ENCODE measurements around the gene KLHL25. TPM values are rescaled to one million over a fixed set of nuclear protein-coding genes. Genes with fewer than 3 reads are reported as not detected.

Gene KLHL25
- total RNA-seq, 2 experiments from 2014 or later, result 5.3 to 5.4 TPM

DNA sequence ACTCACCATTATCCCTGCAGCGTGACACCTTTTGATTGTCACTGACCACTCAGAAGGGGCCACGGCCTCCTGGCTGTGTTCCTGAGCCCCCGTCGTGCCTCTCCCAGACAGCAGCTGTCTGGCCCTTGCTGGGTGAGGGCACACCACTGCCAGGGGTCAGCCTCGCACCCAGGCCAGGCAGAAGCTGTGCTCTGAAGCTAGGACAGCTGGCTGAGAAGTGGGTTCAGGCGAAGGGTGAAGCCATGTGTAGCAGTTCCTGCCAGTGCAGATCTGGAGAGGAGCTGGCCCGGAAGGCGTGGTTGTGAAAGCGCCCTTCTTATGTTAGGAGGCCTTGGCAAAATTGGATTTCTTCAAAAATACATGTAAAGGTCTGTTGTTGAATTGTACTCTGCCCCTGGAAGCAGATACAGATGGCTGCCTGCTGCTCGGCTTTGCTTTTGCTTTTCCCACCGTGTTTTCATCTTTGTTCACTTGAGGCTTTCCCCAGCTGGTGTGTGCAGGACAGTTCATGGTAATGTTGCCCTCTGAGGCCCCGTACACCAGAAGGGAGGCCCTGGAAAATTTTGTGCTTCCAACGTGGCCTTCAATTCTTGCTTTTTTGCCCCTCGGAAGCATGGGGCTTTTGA lies 49.1 kb downstream of the KLHL25 start:
- H3K4me1 Mint-ChIP-seq (ENCODE audit: low read depth), result no peaks in the 10 kb centered on the region
- H3K27ac Mint-ChIP-seq, result peak overlapping the region; percentile 70
- DNase-seq, result no peak
- no peak overlapping the region for H3K4me3 Mint-ChIP-seq
- CTCF ChIA-PET, result interaction anchor here (1.1 kb wide), 1 partner anchor 17 kb away, joined by 3 read pairs; no protein-coding TSS in a partner anchor
- intact Hi-C loops (cut with micrococcal nuclease), result no loop called here
- H3K27me3 Mint-ChIP-seq (ENCODE audit: low read depth), result no peaks in the 10 kb centered on the region
- H3K36me3 Mint-ChIP-seq (ENCODE audit: low read depth), result peaks cover 21% of the 10 kb centered on the region
- no peaks in the 10 kb centered on the region for H3K9me3 Mint-ChIP-seq

DNA sequence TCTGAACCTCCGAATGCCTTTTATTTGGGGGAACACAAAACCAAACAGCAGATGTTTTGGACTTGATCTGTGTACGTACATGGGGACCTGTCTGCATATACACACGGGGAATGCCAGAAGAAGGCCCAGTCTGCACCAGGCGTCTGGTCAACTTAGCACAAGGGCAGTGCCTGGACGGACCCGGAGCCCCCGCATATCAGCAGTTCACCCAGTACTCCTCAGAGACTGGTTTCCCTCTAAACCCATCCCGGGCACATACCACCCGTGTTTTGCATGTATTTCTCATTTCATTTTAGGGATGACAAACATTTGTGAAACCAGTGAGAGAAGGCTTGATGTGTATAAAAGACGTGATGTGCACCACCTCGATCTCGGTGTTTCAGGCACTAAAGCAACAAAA lies 49.7 kb downstream of the KLHL25 start:
- Mint-ChIP-seq H3K4me3 (no peak overlapping the region), H3K4me1 (ENCODE audit: low read depth) (no peaks in the 10 kb centered on the region), H3K36me3 (ENCODE audit: low read depth) (peaks cover 23% of the 10 kb centered on the region), H3K27me3 (ENCODE audit: low read depth) (no peaks in the 10 kb centered on the region), H3K9me3 (no peaks in the 10 kb centered on the region), H3K27ac (no peak overlapping the region)
- intact Hi-C loops (cut with micrococcal nuclease), result no loop called here
- CTCF ChIA-PET, result no interaction called here
- DNase-seq, result no peak

DNA sequence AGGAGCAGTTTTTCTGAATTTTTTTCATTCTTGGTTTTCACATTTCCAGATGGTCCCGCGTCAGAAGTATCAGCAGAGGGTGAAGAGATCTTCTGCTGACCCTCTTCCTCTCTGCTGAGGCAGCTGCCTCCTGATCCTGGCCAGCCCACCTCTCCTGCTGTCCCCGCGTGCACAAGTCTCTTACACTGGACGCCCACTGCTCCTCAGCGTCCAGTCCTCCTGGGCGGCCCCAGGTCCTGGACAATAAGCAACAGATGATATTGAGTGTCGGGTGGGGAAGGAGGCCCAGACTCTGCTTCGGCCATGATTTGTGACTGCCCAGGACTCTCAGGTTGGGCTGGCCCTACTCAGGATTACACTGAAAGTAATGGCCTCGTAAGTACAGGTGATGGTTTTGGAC lies 50.1 kb downstream of the KLHL25 start:
- Mint-ChIP-seq H3K36me3 (ENCODE audit: low read depth) (peaks cover 23% of the 10 kb centered on the region), H3K4me3 (no peak overlapping the region), H3K9me3 (no peaks in the 10 kb centered on the region), H3K27me3 (ENCODE audit: low read depth) (no peaks in the 10 kb centered on the region), H3K4me1 (ENCODE audit: low read depth) (no peaks in the 10 kb centered on the region), H3K27ac (no peak overlapping the region)
- intact Hi-C loops (cut with micrococcal nuclease), result no loop called here
- DNase-seq, result no peak
- CTCF ChIA-PET, result interaction anchor here (0.9 kb wide), 1 partner anchor 13 kb away, joined by 3 read pairs; no protein-coding TSS in a partner anchor

DNA sequence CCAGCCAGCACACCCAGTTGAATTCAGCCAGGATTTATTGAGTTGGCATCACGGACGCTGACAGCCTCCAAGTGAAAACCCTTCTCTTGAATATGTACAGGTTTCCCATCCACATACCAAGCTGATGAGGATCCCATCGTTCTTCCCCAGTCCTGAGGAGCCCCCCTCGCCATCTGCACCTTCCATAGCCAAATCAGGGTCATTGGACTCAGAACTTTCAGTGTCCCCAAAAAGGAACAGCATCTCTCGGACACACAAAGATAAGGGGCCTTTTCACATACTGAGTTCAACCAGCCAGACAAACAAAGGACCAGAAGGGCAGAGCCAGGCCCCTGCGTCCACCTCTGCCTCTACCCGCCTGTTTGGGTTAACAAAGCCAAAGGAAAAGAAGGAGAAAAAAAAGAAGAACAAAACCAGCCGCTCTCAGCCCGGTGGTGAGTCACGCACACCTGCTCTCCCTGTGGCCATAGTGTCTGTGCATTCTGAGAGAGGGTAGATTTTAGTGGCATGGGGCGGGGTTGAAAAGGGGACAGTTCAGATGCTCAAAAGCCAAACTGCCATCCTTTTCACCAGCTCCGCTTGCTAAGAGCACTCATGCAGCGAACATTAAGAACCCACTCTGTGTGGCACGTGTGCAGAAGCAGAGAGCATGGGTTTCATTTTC lies 51.2 kb downstream of the KLHL25 start:
- H3K4me1 Mint-ChIP-seq (ENCODE audit: low read depth), result no peaks in the 10 kb centered on the region
- peak overlapping the region; percentile 46 for H3K27ac Mint-ChIP-seq
- H3K4me3 Mint-ChIP-seq, result no peak overlapping the region
- no peaks in the 10 kb centered on the region for H3K27me3 Mint-ChIP-seq (ENCODE audit: low read depth)
- CTCF ChIA-PET, result interaction anchor here (0.9 to 1.5 kb wide), 4 partner anchors 12 to 98 kb away, joined by 3 to 6 read pairs (median 4); no protein-coding TSS in a partner anchor
- peaks cover 28% of the 10 kb centered on the region for H3K36me3 Mint-ChIP-seq (ENCODE audit: low read depth)
- no peaks in the 10 kb centered on the region for H3K9me3 Mint-ChIP-seq
- DNase-seq, result no peak
- intact Hi-C loops (cut with micrococcal nuclease), result no loop called here

DNA sequence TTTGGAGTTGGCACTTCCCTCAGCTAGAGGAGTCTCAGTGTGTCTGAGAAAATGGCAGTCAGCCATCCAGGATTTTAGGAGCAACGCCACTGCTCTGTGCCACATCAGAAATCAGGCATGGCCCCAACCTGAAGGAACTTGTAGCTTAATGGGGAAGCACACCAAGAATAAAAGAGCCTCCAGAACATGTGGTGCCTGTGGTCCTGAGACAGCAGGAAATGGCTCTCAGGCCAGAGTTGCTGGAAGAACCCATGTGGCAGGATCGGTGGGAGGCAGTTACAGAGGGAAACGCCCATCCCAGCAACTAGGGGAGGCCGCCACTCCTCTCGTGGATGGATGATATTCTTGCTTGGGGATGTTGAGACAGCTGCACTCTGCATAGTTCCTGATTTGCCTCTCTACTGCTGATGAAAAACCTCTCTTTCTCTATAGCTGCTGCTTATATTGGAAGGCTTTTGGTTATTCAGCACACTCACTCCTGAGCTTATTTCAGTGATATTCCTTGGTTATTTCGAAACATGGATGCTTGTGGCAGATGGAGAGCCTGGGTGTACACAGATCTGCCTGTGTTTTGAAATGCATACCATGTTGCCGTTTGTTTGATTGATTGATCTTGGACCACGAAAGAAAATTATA lies 52.4 kb downstream of the KLHL25 start:
- Mint-ChIP-seq H3K4me3 (no peak overlapping the region), H3K9me3 (no peaks in the 10 kb centered on the region), H3K27ac (peak overlapping the region; percentile 23), H3K4me1 (ENCODE audit: low read depth) (no peaks in the 10 kb centered on the region), H3K27me3 (ENCODE audit: low read depth) (no peaks in the 10 kb centered on the region), H3K36me3 (ENCODE audit: low read depth) (peaks cover 28% of the 10 kb centered on the region)
- intact Hi-C loops (cut with micrococcal nuclease), result no loop called here
- CTCF ChIA-PET, result interaction anchor here (0.8 to 1.5 kb wide), 8 partner anchors 12 to 489 kb away, joined by 3 to 6 read pairs (median 3); no protein-coding TSS in a partner anchor
- DNase-seq, result no peak

DNA sequence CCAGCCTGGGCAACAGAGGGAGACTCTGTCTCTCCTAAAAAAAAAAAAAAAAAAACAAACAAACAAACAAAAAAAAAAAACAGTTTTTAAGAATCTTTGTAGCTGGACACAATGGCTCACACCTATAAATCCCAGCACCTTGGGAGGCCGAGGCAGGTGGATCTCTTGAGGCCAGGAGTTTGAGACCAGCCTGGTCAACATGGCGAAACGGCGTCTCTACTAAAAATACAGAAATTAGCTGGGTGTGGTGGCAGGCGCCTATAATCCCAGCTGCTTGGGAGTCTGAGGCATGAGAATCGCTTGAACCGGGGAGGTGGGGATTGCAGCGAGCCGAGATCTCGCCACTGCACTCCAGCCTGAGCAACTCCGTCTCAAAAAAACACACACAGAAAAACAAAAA lies 53.1 kb downstream of the KLHL25 start:
- intact Hi-C loops (cut with micrococcal nuclease), result no loop called here
- Mint-ChIP-seq H3K36me3 (ENCODE audit: low read depth) (peaks cover 27% of the 10 kb centered on the region), H3K4me3 (no peak overlapping the region), H3K27ac (peak overlapping the region; percentile 30), H3K27me3 (ENCODE audit: low read depth) (no peaks in the 10 kb centered on the region), H3K9me3 (no peaks in the 10 kb centered on the region), H3K4me1 (ENCODE audit: low read depth) (no peaks in the 10 kb centered on the region)
- DNase-seq, result no peak
- CTCF ChIA-PET, result interaction anchor here (0.8 to 1.5 kb wide), 4 partner anchors 19 to 490 kb away, joined by 3 read pairs; no protein-coding TSS in a partner anchor

DNA sequence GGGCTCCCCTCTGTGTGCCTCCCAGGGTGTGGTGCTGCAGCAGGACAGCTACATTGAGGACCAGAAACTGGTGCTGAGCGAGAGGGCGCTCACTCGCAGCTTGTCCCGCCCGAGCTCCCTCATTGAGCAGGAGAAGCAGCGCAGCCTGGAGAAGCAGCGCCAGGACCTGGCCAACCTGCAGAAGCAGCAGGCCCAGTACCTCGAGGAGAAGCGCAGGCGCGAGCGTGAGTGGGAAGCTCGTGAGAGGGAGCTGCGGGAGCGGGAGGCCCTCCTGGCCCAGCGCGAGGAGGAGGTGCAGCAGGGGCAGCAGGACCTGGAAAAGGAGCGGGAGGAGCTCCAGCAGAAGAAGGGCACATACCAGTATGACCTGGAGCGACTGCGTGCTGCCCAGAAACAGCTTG lies 53.7 kb downstream of the KLHL25 start:
- Mint-ChIP-seq H3K4me3 (no peak overlapping the region), H3K27ac (no peak overlapping the region), H3K36me3 (ENCODE audit: low read depth) (peaks cover 24% of the 10 kb centered on the region), H3K9me3 (no peaks in the 10 kb centered on the region), H3K4me1 (ENCODE audit: low read depth) (no peaks in the 10 kb centered on the region), H3K27me3 (ENCODE audit: low read depth) (no peaks in the 10 kb centered on the region)
- no peak for DNase-seq
- CTCF ChIA-PET, result interaction anchor here (0.9 kb wide), 1 partner anchor 11 kb away, joined by 5 read pairs; no protein-coding TSS in a partner anchor
- intact Hi-C loops (cut with micrococcal nuclease), result no loop called here

DNA sequence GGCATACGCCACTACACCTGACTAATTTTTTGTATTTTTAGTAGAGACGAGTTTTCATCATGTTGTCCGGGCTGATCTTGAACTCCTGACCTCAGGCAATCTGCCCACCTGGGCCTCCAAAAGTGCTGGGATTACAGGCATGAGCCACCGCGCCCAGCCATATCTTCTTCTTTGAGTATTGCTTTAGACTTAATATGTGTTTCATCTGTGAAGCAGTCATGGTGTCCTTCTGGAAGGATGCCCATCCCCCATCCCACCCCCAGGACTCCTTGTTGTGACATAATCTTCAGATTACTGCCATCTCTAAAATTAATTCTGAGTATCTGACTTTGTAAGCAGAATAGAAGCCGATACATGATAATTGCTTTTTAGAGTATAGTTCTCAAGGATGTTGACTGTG lies 57.7 kb downstream of the KLHL25 start:
- Mint-ChIP-seq H3K27ac (no peak overlapping the region), H3K4me1 (ENCODE audit: low read depth) (no peaks in the 10 kb centered on the region), H3K27me3 (ENCODE audit: low read depth) (no peaks in the 10 kb centered on the region), H3K9me3 (peaks cover 10% of the 10 kb centered on the region), H3K4me3 (no peak overlapping the region), H3K36me3 (ENCODE audit: low read depth) (peaks cover 42% of the 10 kb centered on the region)
- CTCF ChIA-PET, result interaction anchor here (0.6 kb wide), 1 partner anchor 406 kb away, joined by 3 read pairs; no protein-coding TSS in a partner anchor
- DNase-seq, result no peak
- intact Hi-C loops (cut with micrococcal nuclease), result no loop called here

DNA sequence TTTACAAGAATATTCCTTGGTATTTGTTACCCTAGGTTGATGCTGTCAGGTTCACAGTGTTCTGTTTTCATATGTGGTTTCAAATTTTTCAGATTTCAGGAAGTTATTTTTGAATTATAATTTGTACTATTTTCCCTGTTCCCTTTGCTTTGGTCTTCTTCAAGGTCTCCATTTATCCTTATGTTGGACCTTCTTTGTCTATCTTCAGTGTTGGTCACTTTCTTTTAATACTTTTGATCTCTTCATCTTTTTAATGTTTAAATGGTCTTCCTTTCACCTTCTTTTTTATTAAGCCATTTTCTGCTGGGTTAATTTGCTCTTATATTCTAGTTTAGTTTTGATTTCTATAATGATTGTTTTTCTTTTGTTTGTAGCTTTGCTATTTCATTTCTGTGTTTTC lies 61.3 kb downstream of the KLHL25 start:
- Mint-ChIP-seq H3K4me3 (no peak overlapping the region), H3K27me3 (ENCODE audit: low read depth) (no peaks in the 10 kb centered on the region), H3K4me1 (ENCODE audit: low read depth) (peaks cover 13% of the 10 kb centered on the region), H3K9me3 (peaks cover 10% of the 10 kb centered on the region), H3K27ac (no peak overlapping the region), H3K36me3 (ENCODE audit: low read depth) (peaks cover 53% of the 10 kb centered on the region)
- DNase-seq, result no peak
- CTCF ChIA-PET, result interaction anchor here (0.6 to 3.1 kb wide), 2 partner anchors 103 to 107 kb away, joined by 4 to 16 read pairs; no protein-coding TSS in a partner anchor
- intact Hi-C loops (cut with micrococcal nuclease), result loop anchor here (5.0 kb wide), 1 partner anchor 59 kb away; the partner anchor contains the start of gene KLHL25

DNA sequence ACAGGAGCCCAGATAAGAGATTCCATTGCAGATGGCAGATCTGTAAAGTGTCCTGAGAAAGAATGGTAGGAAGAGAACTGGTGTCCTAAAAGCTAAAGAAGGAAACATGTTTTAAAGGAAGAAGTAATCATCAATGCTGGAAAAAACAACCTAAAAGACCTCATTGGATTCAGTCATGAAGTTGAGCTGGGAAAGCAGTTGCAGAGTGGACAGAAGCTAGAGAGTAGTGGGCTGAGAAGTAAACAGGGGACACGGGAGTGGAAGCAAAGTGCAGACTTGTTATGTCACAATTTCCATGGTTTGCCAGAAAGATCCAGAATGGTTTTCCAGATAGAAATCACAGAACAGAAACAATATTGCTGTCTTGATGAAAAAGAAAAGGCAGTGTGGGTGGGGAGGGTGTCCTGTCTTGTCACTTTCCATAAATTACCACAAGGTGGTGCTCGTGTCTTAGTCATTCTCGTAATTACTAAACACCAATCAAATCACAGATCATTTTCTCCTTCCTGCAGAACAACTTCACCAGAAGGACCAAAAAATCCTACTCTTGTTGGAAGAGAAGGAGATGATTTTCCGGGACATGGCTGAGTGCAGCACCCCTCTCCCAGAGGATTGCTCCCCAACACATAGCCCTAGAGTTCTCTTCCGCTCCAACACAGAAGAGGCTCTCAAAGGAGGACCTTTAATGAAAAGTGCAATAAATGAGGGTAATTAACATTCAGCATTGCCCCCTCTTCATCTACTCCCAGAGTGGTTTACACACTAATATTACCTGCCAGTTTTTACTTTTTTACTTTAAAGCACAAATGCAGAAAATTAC lies 64.5 kb downstream of the KLHL25 start:
- Mint-ChIP-seq H3K4me3 (no peak overlapping the region), H3K9me3 (peaks cover 10% of the 10 kb centered on the region), H3K27me3 (ENCODE audit: low read depth) (no peaks in the 10 kb centered on the region), H3K36me3 (ENCODE audit: low read depth) (peaks cover 48% of the 10 kb centered on the region), H3K4me1 (ENCODE audit: low read depth) (peaks cover 24% of the 10 kb centered on the region), H3K27ac (peak overlapping the region; percentile 90)
- peak; percentile 59 for DNase-seq
- intact Hi-C loops (cut with micrococcal nuclease), result loop anchor here (1.0 to 5.0 kb wide), 4 partner anchors 62 to 244 kb away; partner anchors contain the start of gene KLHL25
- CTCF ChIA-PET, result interaction anchor here (0.6 to 6.2 kb wide), 20 partner anchors 8 to 391 kb away, joined by 3 to 56 read pairs (median 4); no protein-coding TSS in a partner anchor

DNA sequence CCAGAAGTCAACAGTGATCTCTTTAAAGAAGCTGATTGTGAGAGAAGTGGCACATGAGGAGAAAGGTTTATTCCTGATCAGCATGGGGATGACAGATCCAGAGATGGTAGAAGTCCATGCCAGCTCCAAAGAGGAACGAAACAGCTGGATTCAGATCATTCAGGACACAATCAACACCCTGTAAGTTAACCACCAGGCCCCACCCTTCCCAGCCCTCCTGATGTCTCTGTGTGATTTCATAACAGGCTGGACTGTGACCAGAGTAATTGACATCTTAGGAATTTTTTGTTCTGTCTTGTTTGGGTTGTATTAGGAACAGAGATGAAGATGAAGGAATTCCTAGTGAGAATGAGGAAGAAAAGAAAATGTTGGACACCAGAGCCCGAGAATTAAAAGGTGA lies 67.7 kb downstream of the KLHL25 start:
- no peaks in the 10 kb centered on the region for H3K27me3 Mint-ChIP-seq (ENCODE audit: low read depth)
- H3K9me3 Mint-ChIP-seq, result no peaks in the 10 kb centered on the region
- CTCF ChIA-PET, result interaction anchor here (1.1 to 6.2 kb wide), 2 partner anchors 114 to 430 kb away, joined by 4 to 56 read pairs; no protein-coding TSS in a partner anchor
- H3K27ac Mint-ChIP-seq, result peak overlapping the region; percentile 64
- H3K36me3 Mint-ChIP-seq (ENCODE audit: low read depth), result peaks cover 45% of the 10 kb centered on the region
- H3K4me1 Mint-ChIP-seq (ENCODE audit: low read depth), result peaks cover 53% of the 10 kb centered on the region
- no peak overlapping the region for H3K4me3 Mint-ChIP-seq
- no peak for DNase-seq
- intact Hi-C loops (cut with micrococcal nuclease), result no loop called here

All from activated naive CD4-positive, alpha-beta T cell treated with anti-CD3 and anti-CD28 coated beads for 36 hours (primary cell).